HEK293T (cell line): ENCODE results near the gene HDAC6.

Source experiments
- CTCF ChIA-PET: fragments of 350-600 bp; formaldehyde crosslinking; extraction: SDS; loops from one replicate; lab custom pipeline; 2021; ENCODE audit warnings: antibody characterized with exemption, inconsistent platforms; lab: Yijun Ruan, JAX
- POLR2A ChIA-PET: fragments of 350-600 bp; formaldehyde crosslinking; extraction: SDS; loops from one replicate; lab custom pipeline; 2020; ENCODE audit warnings: antibody characterized with exemption, inconsistent platforms; lab: Yijun Ruan, JAX
- DNase-seq: peaks from one replicate; pipeline ENCODE4 v3.0.0; 2012; ENCODE audit warnings: mixed read lengths; ENCODE audit errors: extremely low spot score
- ARNT ChIP-seq: fragments of 450-650 bp; IDR thresholded peaks from 2 replicates; pipeline ENCODE4 v1.6.1; 2017; ENCODE audit warnings: mild to moderate bottlenecking
- BHLHE40 ChIP-seq: fragments of 450-650 bp; IDR thresholded peaks from 2 replicates; pipeline ENCODE4 v1.6.1; 2016; ENCODE audit warnings: mild to moderate bottlenecking, moderate library complexity, borderline replicate concordance
- CTBP1 ChIP-seq: fragments of 450-650 bp; IDR thresholded peaks from 2 replicates; pipeline ENCODE4 v1.6.1; 2016; ENCODE audit warnings: borderline replicate concordance
- ELF4 ChIP-seq: fragments of 450-650 bp; IDR thresholded peaks from 2 replicates; pipeline ENCODE4 v1.6.1; 2017; ENCODE audit warnings: antibody characterized with exemption
- FOXA1 ChIP-seq: fragments of 450-650 bp; IDR thresholded peaks from 2 replicates; pipeline ENCODE4 v1.6.1; 2016; ENCODE audit warnings: mild to moderate bottlenecking
- FOXK2 ChIP-seq: fragments of 450-650 bp; IDR thresholded peaks from 2 replicates; pipeline ENCODE4 v1.6.1; 2016; ENCODE audit warnings: mild to moderate bottlenecking
- FOXM1 ChIP-seq: fragments of 450-650 bp; IDR thresholded peaks from 2 replicates; pipeline ENCODE4 v1.6.1; 2017; ENCODE audit warnings: mild to moderate bottlenecking, borderline replicate concordance
- HDGF ChIP-seq: fragments of 450-650 bp; IDR thresholded peaks from 2 replicates; pipeline ENCODE4 v1.6.1; 2017; ENCODE audit warnings: antibody characterized with exemption, borderline replicate concordance
- L3MBTL2 ChIP-seq: fragments of 450-650 bp; conservative IDR thresholded peaks from 2 replicates; pipeline ENCODE4 v1.6.1; 2016; ENCODE audit warnings: mild to moderate bottlenecking
- LEF1 ChIP-seq: fragments of 450-650 bp; IDR thresholded peaks from 2 replicates; pipeline ENCODE4 v1.6.1; 2017; ENCODE audit warnings: mild to moderate bottlenecking, borderline replicate concordance
- NFRKB ChIP-seq: fragments of 450-650 bp; IDR thresholded peaks from 2 replicates; pipeline ENCODE4 v1.6.1; 2016; ENCODE audit warnings: mild to moderate bottlenecking, moderate library complexity
- SP1 ChIP-seq: fragments of 450-650 bp; IDR thresholded peaks from 2 replicates; pipeline ENCODE4 v1.6.1; 2017
- SUZ12 ChIP-seq: fragments of 450-650 bp; IDR thresholded peaks from 2 replicates; pipeline ENCODE4 v1.6.1; 2016; ENCODE audit warnings: mild to moderate bottlenecking
- TARDBP ChIP-seq: fragments of 450-650 bp; IDR thresholded peaks from 2 replicates; pipeline ENCODE4 v1.6.1; 2016
- ZNF384 ChIP-seq: fragments of 450-650 bp; IDR thresholded peaks from 2 replicates; pipeline ENCODE4 v1.6.1; 2016
- TF ChIP-seq, protein P1 (sequence below): fragments of 450-650 bp; IDR thresholded peaks from 2 replicates; pipeline ENCODE4 v1.6.1; 2016

The HDAC6 gene

DNA sequence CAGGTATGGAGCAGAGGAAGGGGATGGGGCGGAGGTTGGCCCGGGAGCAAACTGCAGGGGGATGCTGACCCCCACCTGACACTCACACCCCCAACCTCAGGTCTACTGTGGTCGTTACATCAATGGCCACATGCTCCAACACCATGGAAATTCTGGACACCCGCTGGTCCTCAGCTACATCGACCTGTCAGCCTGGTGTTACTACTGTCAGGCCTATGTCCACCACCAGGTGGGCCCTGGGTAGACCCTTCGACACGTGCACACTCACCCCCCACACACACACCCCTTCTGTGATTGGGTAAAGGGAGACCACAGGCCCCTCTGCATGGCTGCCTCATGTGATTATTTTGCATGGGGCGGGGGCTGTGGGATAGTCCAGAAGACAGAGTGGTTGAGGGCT lies 22.2 kb downstream of the HDAC6 start:
- DNase-seq, result no peak
- no peak for TF ChIP-seq LEF1
- no peak for TF ChIP-seq BHLHE40
- no peak for TF ChIP-seq ARNT
- TF ChIP-seq HDGF, result no peak
- no peak for TF ChIP-seq SUZ12
- no peak for TF ChIP-seq ZNF384
- TF ChIP-seq FOXA1, result no peak
- TF ChIP-seq FOXM1, result no peak
- no peak for TF ChIP-seq TARDBP
- TF ChIP-seq NFRKB, result no peak
- ChIA-PET POLR2A (no interaction called here), CTCF (interaction anchor here (0.5 kb wide), 1 partner anchor 59 kb away, joined by 3 read pairs; no protein-coding TSS in a partner anchor)

DNA sequence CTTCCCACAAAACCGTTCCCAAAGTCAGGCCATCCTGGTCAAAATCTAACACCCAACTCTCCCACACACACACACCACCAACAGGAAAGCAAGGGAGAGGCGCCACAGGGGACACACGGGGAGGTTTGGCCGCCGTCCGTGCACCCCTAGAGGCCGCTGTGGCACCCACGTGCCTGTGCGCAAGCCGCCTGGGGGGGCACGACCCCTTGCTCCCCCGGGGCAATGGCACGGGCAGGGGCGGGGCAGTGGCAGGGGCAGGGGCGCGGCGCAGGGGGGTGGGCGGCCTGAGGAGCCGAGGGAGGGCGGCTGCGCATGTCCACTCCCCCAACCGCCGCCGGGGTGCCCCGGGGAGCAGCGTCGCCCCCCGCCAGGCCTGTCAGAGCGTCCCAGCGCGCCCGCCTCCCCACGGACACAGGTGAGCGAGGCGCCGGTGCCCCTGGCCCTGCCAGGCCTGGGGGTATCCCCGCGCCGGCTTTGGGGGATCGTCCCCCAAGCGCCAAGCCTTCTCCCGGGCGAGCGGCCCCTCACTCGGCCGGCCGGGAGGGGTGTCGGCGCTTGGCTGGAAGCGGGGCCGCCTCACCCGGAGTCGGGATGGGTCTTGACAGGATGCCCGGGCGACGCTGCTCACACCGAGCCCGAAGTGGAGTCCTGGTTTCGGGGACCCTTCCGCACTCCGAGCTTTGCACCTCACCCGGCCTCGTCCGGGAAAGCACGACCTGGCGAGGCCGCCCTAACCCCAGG lies 24.4 kb downstream of the HDAC6 start, which contains the start of gene ERAS:
Gene ERAS, plus strand, starts transcription at position 379 of the 741 bp plus-strand sequence. CDS start 2,611 bp downstream, outside the sequence.
- DNase-seq, result no peak
- POLR2A ChIA-PET, result interaction anchor here (1.2 kb wide), 1 partner anchor 8 kb away, joined by 3 read pairs; no protein-coding TSS in a partner anchor
- CTCF ChIA-PET, result no interaction called here
- TF ChIP-seq FOXM1, result no peak
- TF ChIP-seq FOXA1, result no peak
- TF ChIP-seq TARDBP, result no peak
- TF ChIP-seq CTBP1, result no peak
- TF ChIP-seq BHLHE40, result no peak
- TF ChIP-seq ZNF384, result no peak
- no peak for TF ChIP-seq ELF4
- TF ChIP-seq SUZ12, result no peak
- TF ChIP-seq, protein P1, sequence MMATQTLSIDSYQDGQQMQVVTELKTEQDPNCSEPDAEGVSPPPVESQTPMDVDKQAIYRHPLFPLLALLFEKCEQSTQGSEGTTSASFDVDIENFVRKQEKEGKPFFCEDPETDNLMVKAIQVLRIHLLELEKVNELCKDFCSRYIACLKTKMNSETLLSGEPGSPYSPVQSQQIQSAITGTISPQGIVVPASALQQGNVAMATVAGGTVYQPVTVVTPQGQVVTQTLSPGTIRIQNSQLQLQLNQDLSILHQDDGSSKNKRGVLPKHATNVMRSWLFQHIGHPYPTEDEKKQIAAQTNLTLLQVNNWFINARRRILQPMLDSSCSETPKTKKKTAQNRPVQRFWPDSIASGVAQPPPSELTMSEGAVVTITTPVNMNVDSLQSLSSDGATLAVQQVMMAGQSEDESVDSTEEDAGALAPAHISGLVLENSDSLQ, result no peak
- TF ChIP-seq LEF1, result no peak
- TF ChIP-seq ARNT, result no peak
- no peak for TF ChIP-seq FOXK2
- TF ChIP-seq NFRKB, result no peak
- no peak for TF ChIP-seq HDGF
- TF ChIP-seq L3MBTL2, result no peak
- no peak for TF ChIP-seq SP1

DNA sequence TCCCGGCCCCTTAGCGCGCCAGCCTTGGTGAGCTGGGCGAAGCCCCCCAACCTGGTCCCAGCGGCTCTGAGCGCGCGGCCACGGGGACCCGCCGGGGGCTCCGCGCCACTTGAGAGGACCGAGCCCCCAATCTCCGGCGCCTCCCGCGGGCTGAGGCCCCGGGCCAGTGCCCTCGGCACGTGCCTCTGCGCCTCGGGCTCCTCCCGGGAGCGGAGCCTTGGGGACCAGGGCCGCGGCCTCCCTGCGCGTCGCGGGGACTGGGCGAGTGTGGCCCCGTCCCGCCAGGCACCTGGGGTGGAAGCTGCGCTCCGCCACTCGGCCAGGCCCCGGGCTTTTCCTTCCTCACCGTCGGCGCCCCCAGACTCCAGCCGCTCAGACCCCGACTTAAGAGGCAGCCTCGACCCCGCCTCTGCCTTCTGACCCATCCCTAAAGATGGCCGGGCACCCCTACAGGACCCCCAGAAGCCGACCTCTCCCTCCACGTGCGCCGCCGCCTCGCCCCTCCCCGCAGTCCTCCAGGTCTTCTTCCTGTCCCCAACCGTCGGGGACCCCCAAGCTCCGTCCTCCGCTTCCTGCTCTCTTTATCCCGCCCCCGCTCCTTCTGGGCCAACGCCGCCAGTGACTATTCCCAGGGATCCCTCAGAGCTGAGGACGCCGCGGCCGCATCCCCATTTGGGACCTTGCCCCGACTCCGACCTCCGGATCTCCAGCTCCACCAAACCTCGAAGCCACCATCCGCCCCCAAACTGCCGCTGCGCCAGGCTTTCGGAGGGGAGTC lies 25.2 kb downstream of the HDAC6 start:
- no peak for DNase-seq
- TF ChIP-seq ARNT (no peak), BHLHE40 (no peak)
- POLR2A ChIA-PET, result no interaction called here
- CTCF ChIA-PET, result no interaction called here

DNA sequence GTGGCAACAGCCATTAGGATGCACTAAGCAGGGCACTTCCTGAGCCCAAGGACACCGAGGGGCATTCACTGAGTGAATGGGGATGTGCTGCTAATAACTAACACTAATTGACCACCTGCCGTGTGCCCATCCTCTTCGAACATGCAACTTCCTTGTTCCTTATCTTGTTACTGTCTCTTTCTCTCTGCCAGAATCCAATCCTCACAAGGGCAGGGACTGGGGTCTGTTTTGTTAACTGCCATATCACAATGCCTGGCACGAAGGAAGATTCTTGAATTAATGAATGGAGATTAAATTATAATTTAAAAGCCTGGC lies 25.7 kb downstream of the HDAC6 start:
- TF ChIP-seq SP1 (no peak), SUZ12 (no peak), HDGF (no peak), LEF1 (no peak), FOXA1 (no peak), ELF4 (no peak), NFRKB (no peak), FOXK2 (no peak), BHLHE40 (no peak), L3MBTL2 (no peak), TARDBP (no peak), CTBP1 (no peak), FOXM1 (no peak)
- DNase-seq, result no peak
- ChIA-PET CTCF (interaction anchor here (0.6 kb wide), 1 partner anchor 66 kb away, joined by 5 read pairs; no protein-coding TSS in a partner anchor), POLR2A (no interaction called here)

DNA sequence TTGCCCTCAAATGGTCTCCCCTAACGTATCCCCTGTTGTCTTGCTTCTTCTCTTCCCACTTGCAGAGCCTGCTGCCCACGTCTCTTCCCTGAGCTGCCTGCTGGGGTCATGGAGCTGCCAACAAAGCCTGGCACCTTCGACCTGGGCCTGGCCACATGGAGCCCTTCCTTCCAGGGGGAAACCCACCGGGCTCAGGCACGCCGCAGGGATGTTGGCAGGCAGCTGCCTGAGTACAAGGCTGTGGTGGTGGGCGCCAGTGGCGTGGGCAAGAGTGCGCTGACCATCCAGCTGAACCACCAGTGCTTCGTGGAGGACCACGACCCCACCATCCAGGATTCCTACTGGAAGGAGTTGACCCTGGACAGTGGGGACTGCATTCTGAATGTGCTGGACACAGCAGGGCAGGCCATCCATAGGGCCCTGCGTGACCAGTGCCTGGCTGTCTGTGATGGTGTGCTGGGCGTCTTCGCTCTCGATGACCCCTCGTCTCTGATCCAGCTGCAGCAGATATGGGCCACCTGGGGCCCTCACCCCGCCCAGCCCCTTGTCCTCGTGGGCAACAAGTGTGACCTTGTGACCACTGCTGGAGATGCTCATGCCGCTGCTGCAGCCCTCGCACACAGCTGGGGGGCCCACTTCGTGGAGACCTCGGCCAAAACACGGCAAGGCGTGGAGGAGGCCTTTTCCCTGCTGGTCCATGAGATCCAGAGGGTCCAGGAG lies 27.3 kb downstream of the HDAC6 start:
- POLR2A ChIA-PET, result no interaction called here
- CTCF ChIA-PET, result interaction anchor here (0.6 kb wide), 1 partner anchor 61 kb away, joined by 3 read pairs; no protein-coding TSS in a partner anchor
- no peak for TF ChIP-seq SP1
- DNase-seq, result no peak

DNA sequence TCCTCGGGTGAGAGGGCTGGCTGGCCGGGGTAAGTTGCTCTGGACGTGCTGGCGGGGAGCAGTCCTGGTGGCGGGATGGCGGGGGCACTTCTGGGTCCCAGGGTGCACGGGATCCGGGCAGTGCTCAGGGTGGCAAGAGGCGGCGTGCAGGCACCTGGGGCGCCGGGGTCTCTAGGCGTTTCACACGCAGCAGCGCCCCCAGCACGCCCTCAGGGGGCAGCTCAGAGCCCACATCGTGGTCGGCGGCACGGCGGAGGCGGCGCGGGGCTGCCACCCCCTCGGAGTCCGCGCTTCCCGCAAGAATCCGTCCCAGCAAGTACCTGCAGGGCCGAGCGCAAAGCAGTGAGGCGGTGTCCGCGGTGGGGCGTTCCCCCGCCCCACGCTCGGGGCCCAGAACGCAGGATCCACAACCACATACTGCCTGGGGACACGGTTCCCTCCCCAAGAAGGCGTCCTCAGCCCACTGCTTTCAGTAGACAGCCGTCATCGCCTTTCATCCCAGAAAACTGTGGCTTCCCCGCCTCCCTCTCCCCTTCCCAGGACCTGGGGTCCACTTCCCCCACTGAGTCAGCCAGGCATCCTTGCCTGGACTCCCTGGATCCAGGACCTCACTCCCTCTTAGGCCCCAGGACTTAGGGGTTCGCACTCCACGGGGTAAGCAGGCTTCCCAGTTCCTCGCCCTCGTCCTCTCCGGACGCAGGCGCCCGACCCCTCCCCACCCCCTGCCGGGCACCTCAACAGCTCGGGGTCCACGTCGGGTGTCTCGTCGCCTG lies 29.5 kb downstream of the HDAC6 start:
- POLR2A ChIA-PET, result no interaction called here
- TF ChIP-seq BHLHE40 (no peak), TARDBP (no peak), NFRKB (no peak), SUZ12 (no peak), ARNT (no peak), CTBP1 (no peak), FOXA1 (no peak), ZNF384 (no peak), ELF4 (no peak)
- TF ChIP-seq, protein P1, result no peak
- no peak for DNase-seq
- CTCF ChIA-PET, result no interaction called here
